ENCODE measurements around the gene CMBL. TPM values are rescaled to one million over a fixed set of nuclear protein-coding genes. Genes with fewer than 3 reads are reported as not detected.

The CMBL gene
- total and polyA plus RNA-seq, 5 donors from 2014 or later, result 0.13 to 0.59 (median 0.33) TPM; not detected in 2

GRCh38 chr5:10330511-10331230, 23.0 kb upstream of the CMBL start:
- H3K36me3 Mint-ChIP-seq, result no peaks in the 10 kb centered on the region
- H3K27me3 Mint-ChIP-seq, result peaks cover 71% of the 10 kb centered on the region
- H3K9me3 Mint-ChIP-seq, result peaks cover 0 to 2% (median 0%) of the 10 kb centered on the region in 7 donors
- Histone ChIP-seq H3K27ac (ENCODE audit: insufficient read depth, low read length, poor library complexity, severe bottlenecking) (no peak overlapping the region), H3K27me3 (ENCODE audit: control insufficient read depth, insufficient read depth, low read length) (peaks cover 22% of the 10 kb centered on the region), H3K9me3 (ENCODE audit: control insufficient read depth in 2 of 2, low read length in 2 of 2) (no peaks in the 10 kb centered on the region), H3K4me1 (ENCODE audit: control insufficient read depth, insufficient read depth, low read length, poor library complexity, severe bottlenecking) (peaks cover 11% of the 10 kb centered on the region), H3K36me3 (ENCODE audit: control insufficient read depth, insufficient read depth, low read length) (no peaks in the 10 kb centered on the region), H3K4me3 (ENCODE audit: low read depth, low read length) (no peak overlapping the region)
- DNase-seq (no peak), ATAC-seq (ENCODE audit: low read depth in 2 of 2) (no peak)
- peaks cover 0 to 5% (median 3%) of the 10 kb centered on the region in 4 donors for H3K4me1 Mint-ChIP-seq
- no peak overlapping the region for H3K27ac Mint-ChIP-seq
- no peak overlapping the region for H3K4me3 Mint-ChIP-seq

- Mint-ChIP-seq H3K27me3 (peaks cover 63% of the 10 kb centered on the region), H3K36me3 (no peaks in the 10 kb centered on the region), H3K4me3 (no peak overlapping the region), H3K27ac (no peak overlapping the region), H3K9me3 (peaks cover 0 to 2% (median 0%) of the 10 kb centered on the region in 7 donors), H3K4me1 (peaks cover 0 to 5% (median 3%) of the 10 kb centered on the region in 4 donors)
- ATAC-seq (ENCODE audit: low read depth in 2 of 2) (no peak), DNase-seq (no peak)
- H3K4me3 ChIP-seq (ENCODE audit: low read depth, low read length), result no peak overlapping the region
- peaks cover 11% of the 10 kb centered on the region for H3K4me1 ChIP-seq (ENCODE audit: control insufficient read depth, insufficient read depth, low read length, poor library complexity, severe bottlenecking)
- no peaks in the 10 kb centered on the region for H3K36me3 ChIP-seq (ENCODE audit: control insufficient read depth, insufficient read depth, low read length)
- no peak overlapping the region for H3K27ac ChIP-seq (ENCODE audit: insufficient read depth, low read length, poor library complexity, severe bottlenecking)
- no peaks in the 10 kb centered on the region for H3K9me3 ChIP-seq (ENCODE audit: control insufficient read depth in 2 of 2, low read length in 2 of 2)
- H3K27me3 ChIP-seq (ENCODE audit: control insufficient read depth, insufficient read depth, low read length), result peaks cover 18% of the 10 kb centered on the region
Measured at GRCh38 chr5:10329820-10330481, 22.2 kb upstream of the CMBL start.

GRCh38 chr5:10329446-10329819, 21.7 kb upstream of the CMBL start:
- ATAC-seq (ENCODE audit: low read depth in 2 of 2) (no peak), DNase-seq (no peak)
- Histone ChIP-seq H3K27me3 (ENCODE audit: control insufficient read depth, insufficient read depth, low read length) (peaks cover 13% of the 10 kb centered on the region), H3K27ac (ENCODE audit: insufficient read depth, low read length, poor library complexity, severe bottlenecking) (no peak overlapping the region), H3K4me3 (ENCODE audit: low read depth, low read length) (no peak overlapping the region), H3K9me3 (ENCODE audit: control insufficient read depth in 2 of 2, low read length in 2 of 2) (no peaks in the 10 kb centered on the region), H3K4me1 (ENCODE audit: control insufficient read depth, insufficient read depth, low read length, poor library complexity, severe bottlenecking) (peaks cover 11% of the 10 kb centered on the region), H3K36me3 (ENCODE audit: control insufficient read depth, insufficient read depth, low read length) (no peaks in the 10 kb centered on the region)
- H3K27ac Mint-ChIP-seq, result no peak overlapping the region
- no peaks in the 10 kb centered on the region for H3K36me3 Mint-ChIP-seq
- H3K4me1 Mint-ChIP-seq, result peaks cover 0 to 5% (median 3%) of the 10 kb centered on the region in 4 donors
- peaks cover 58% of the 10 kb centered on the region for H3K27me3 Mint-ChIP-seq
- peaks cover 0 to 2% (median 0%) of the 10 kb centered on the region in 7 donors for H3K9me3 Mint-ChIP-seq
- H3K4me3 Mint-ChIP-seq, result no peak overlapping the region

GRCh38 chr5:10328323-10328722, 20.6 kb upstream of the CMBL start:
- ATAC-seq (ENCODE audit: low read depth in 2 of 2) (no peak), DNase-seq (no peak)
- Histone ChIP-seq H3K9me3 (ENCODE audit: control insufficient read depth in 2 of 2, low read length in 2 of 2) (no peaks in the 10 kb centered on the region), H3K4me1 (ENCODE audit: control insufficient read depth, insufficient read depth, low read length, poor library complexity, severe bottlenecking) (peaks cover 5% of the 10 kb centered on the region), H3K36me3 (ENCODE audit: control insufficient read depth, insufficient read depth, low read length) (no peaks in the 10 kb centered on the region), H3K27me3 (ENCODE audit: control insufficient read depth, insufficient read depth, low read length) (peaks cover 16% of the 10 kb centered on the region), H3K4me3 (ENCODE audit: low read depth, low read length) (no peak overlapping the region), H3K27ac (ENCODE audit: insufficient read depth, low read length, poor library complexity, severe bottlenecking) (no peak overlapping the region)
- no peaks in the 10 kb centered on the region for H3K36me3 Mint-ChIP-seq
- H3K27me3 Mint-ChIP-seq, result peaks cover 56% of the 10 kb centered on the region
- H3K9me3 Mint-ChIP-seq, result peaks cover 0 to 2% (median 0%) of the 10 kb centered on the region in 7 donors
- no peak overlapping the region for H3K4me3 Mint-ChIP-seq
- no peak overlapping the region for H3K27ac Mint-ChIP-seq
- H3K4me1 Mint-ChIP-seq, result peaks cover 0 to 4% (median 2%) of the 10 kb centered on the region in 4 donors

GRCh38 chr5:10324518-10325370, 17.0 kb upstream of the CMBL start:
- Mint-ChIP-seq H3K9me3 (no peaks in the 10 kb centered on the region), H3K27ac (no peak overlapping the region), H3K36me3 (no peaks in the 10 kb centered on the region), H3K4me1 (no peaks in the 10 kb centered on the region), H3K27me3 (peaks cover 27% of the 10 kb centered on the region), H3K4me3 (no peak overlapping the region)
- ATAC-seq (ENCODE audit: low read depth in 2 of 2), result no peak
- Histone ChIP-seq H3K4me1 (ENCODE audit: control insufficient read depth, insufficient read depth, low read length, poor library complexity, severe bottlenecking) (no peaks in the 10 kb centered on the region), H3K27me3 (ENCODE audit: control insufficient read depth, insufficient read depth, low read length) (peaks cover 3% of the 10 kb centered on the region), H3K9me3 (ENCODE audit: control insufficient read depth in 2 of 2, low read length in 2 of 2) (no peaks in the 10 kb centered on the region), H3K4me3 (ENCODE audit: low read depth, low read length) (no peak overlapping the region), H3K36me3 (ENCODE audit: control insufficient read depth, insufficient read depth, low read length) (no peaks in the 10 kb centered on the region), H3K27ac (ENCODE audit: insufficient read depth, low read length, poor library complexity, severe bottlenecking) (no peak overlapping the region)
- DNase-seq, result no peak

- H3K4me3 ChIP-seq (ENCODE audit: low read depth, low read length), result no peak overlapping the region
- Mint-ChIP-seq H3K9me3 (no peaks in the 10 kb centered on the region), H3K4me3 (no peak overlapping the region), H3K27ac (no peak overlapping the region), H3K36me3 (no peaks in the 10 kb centered on the region), H3K27me3 (peaks cover 18% of the 10 kb centered on the region), H3K4me1 (no peaks in the 10 kb centered on the region)
- no peaks in the 10 kb centered on the region for H3K36me3 ChIP-seq (ENCODE audit: control insufficient read depth, insufficient read depth, low read length)
- no peak for DNase-seq
- peaks cover 3% of the 10 kb centered on the region for H3K27me3 ChIP-seq (ENCODE audit: control insufficient read depth, insufficient read depth, low read length)
- H3K4me1 ChIP-seq (ENCODE audit: control insufficient read depth, insufficient read depth, low read length, poor library complexity, severe bottlenecking), result no peaks in the 10 kb centered on the region
- no peaks in the 10 kb centered on the region for H3K9me3 ChIP-seq (ENCODE audit: control insufficient read depth in 2 of 2, low read length in 2 of 2)
- H3K27ac ChIP-seq (ENCODE audit: insufficient read depth, low read length, poor library complexity, severe bottlenecking), result no peak overlapping the region
- ATAC-seq (ENCODE audit: low read depth in 2 of 2), result no peak
Measured at GRCh38 chr5:10323588-10324488, 16.1 kb upstream of the CMBL start.

- ATAC-seq (ENCODE audit: low read depth in 2 of 2), result no peak
- Mint-ChIP-seq H3K4me3 (no peak overlapping the region), H3K27ac (no peak overlapping the region), H3K9me3 (no peaks in the 10 kb centered on the region), H3K27me3 (peaks cover 10% of the 10 kb centered on the region), H3K36me3 (no peaks in the 10 kb centered on the region), H3K4me1 (no peaks in the 10 kb centered on the region)
- Histone ChIP-seq H3K9me3 (ENCODE audit: control insufficient read depth in 2 of 2, low read length in 2 of 2) (no peaks in the 10 kb centered on the region), H3K4me1 (ENCODE audit: control insufficient read depth, insufficient read depth, low read length, poor library complexity, severe bottlenecking) (no peaks in the 10 kb centered on the region), H3K36me3 (ENCODE audit: control insufficient read depth, insufficient read depth, low read length) (no peaks in the 10 kb centered on the region), H3K27me3 (ENCODE audit: control insufficient read depth, insufficient read depth, low read length) (peaks cover 3% of the 10 kb centered on the region), H3K27ac (ENCODE audit: insufficient read depth, low read length, poor library complexity, severe bottlenecking) (no peak overlapping the region), H3K4me3 (ENCODE audit: low read depth, low read length) (no peak overlapping the region)
- no peak for DNase-seq
Measured at GRCh38 chr5:10321882-10322281, 14.2 kb upstream of the CMBL start.

Measured in CD4-positive, CD25-positive, alpha-beta regulatory T cell (primary cell).